ENCODE results near the gene CAPZB. TPM values are rescaled to one million over a fixed set of nuclear protein-coding genes. Genes with fewer than 3 reads are reported as not detected.

The CAPZB gene
- total RNA-seq, 1 donor from 2014 or later: 189 TPM

DNA sequence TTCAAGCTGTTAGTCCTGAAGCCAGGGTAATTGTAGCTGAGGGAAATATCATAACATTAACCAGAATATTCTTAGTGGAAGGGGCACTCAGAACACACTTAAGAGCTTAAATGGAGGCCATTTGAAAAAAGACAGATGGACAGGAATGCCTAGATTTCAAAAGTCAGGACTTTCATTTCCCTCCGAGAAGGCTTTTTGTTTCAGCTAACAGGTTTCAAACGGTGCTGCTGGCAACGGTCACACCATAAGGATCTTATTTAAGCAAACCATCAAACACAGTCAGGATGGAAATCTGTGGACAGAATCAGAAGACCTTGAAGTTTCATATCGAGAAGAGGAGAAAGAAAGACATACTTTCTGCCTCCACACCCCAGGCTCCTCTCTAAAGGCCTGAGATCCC is 103.1 kb downstream of the CAPZB start:
- H3K27ac Mint-ChIP-seq: no peak overlapping the region
- peaks cover 8% of the 10 kb centered on the region for H3K4me1 Mint-ChIP-seq (ENCODE audit: low read depth)
- H3K27me3 Mint-ChIP-seq: no peaks in the 10 kb centered on the region
- no peak for DNase-seq (ENCODE audit: low spot score, unreplicated experiment)
- H3K36me3 Mint-ChIP-seq (ENCODE audit: insufficient read depth): peaks cover 18% of the 10 kb centered on the region
- H3K4me3 Mint-ChIP-seq (ENCODE audit: low read depth): no peak overlapping the region
- TF ChIP-seq, protein P1, sequence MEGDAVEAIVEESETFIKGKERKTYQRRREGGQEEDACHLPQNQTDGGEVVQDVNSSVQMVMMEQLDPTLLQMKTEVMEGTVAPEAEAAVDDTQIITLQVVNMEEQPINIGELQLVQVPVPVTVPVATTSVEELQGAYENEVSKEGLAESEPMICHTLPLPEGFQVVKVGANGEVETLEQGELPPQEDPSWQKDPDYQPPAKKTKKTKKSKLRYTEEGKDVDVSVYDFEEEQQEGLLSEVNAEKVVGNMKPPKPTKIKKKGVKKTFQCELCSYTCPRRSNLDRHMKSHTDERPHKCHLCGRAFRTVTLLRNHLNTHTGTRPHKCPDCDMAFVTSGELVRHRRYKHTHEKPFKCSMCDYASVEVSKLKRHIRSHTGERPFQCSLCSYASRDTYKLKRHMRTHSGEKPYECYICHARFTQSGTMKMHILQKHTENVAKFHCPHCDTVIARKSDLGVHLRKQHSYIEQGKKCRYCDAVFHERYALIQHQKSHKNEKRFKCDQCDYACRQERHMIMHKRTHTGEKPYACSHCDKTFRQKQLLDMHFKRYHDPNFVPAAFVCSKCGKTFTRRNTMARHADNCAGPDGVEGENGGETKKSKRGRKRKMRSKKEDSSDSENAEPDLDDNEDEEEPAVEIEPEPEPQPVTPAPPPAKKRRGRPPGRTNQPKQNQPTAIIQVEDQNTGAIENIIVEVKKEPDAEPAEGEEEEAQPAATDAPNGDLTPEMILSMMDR (IDR thresholded peaks at IDR 0.05; ENCODE audit: unreplicated experiment): no peak
- H3K9me3 Mint-ChIP-seq (ENCODE audit: low read depth): no peaks in the 10 kb centered on the region

DNA sequence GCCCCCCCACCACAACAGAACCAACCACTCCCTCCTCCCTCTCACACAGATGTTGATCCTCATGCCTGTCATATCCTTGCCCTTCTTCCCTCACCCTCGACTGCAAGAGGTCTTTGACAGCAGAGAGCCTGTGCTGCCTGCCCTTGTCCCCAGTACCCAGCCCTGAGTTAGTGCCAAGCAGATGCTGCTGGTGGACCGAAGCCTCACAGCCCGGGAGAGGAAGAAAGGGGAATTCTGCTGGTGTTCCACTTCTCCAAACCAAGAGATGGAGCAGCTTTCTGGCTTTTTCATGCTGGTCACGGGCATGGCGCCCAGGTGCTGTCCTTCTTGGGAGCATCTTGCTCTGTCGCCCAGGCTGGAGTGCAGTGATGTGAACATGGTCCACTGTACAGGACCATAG is 104.1 kb downstream of the CAPZB start:
- H3K4me1 Mint-ChIP-seq (ENCODE audit: low read depth): peaks cover 7% of the 10 kb centered on the region
- TF ChIP-seq, protein P1 (IDR thresholded peaks at IDR 0.05; ENCODE audit: unreplicated experiment): no peak
- peaks cover 22% of the 10 kb centered on the region for H3K36me3 Mint-ChIP-seq (ENCODE audit: insufficient read depth)

DNA sequence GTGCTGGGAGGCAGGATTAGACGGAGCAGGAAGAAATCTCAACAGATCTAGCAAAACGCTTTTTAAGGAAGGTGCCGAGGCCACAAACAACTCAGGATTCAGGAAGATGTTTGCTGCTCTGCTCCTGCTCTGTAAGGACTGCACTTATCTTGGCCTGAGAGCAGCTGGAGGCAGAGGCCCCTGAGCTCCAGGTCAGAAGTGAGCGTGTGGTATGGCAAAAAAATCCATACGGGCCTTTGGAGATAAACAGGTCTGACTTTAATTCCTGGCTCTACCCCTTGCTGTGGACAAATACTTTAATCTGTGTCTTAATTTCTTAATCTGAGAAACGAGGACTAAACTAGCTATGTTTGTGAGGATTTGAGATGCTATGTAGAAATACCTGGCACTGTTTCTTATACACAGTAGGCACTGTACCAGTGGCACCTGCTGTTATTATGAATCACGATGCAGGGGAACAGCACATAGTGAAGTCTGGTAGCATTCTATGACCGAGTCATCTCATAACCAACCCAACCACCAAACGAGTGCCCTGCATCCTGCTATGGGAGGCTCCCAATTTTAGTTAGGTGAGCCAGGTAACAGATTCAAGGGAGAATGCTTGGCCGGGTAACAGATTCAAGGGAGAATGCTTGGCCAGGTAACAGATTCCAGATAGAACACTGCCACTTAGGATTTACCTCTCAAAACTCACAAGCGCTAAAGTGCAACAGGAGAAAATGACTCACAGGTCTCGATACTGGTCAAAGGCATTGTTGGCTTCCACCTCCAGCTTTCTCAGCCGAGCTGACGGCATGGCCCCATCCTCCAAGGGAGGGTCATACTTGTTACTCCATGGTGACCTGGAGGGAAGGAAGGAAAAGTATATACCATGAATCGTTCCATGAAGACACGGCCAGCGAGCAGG is 107.3 kb downstream of the CAPZB start:
- Mint-ChIP-seq H3K36me3 (ENCODE audit: insufficient read depth) (peaks cover 18% of the 10 kb centered on the region), H3K4me1 (ENCODE audit: low read depth) (no peaks in the 10 kb centered on the region), H3K4me3 (ENCODE audit: low read depth) (no peak overlapping the region), H3K27ac (no peak overlapping the region), H3K27me3 (no peaks in the 10 kb centered on the region), H3K9me3 (ENCODE audit: low read depth) (no peaks in the 10 kb centered on the region)
- no peak for DNase-seq (ENCODE audit: low spot score, unreplicated experiment)
- TF ChIP-seq, protein P1 (IDR thresholded peaks at IDR 0.05; ENCODE audit: unreplicated experiment): no peak

More for the DNA sequence above, 104.1 kb downstream of the CAPZB start:
- Mint-ChIP-seq H3K4me3 (ENCODE audit: low read depth) (no peak overlapping the region), H3K9me3 (ENCODE audit: low read depth) (no peaks in the 10 kb centered on the region), H3K27me3 (no peaks in the 10 kb centered on the region), H3K27ac (no peak overlapping the region)
- no peak for DNase-seq (ENCODE audit: low spot score, unreplicated experiment)

GRCh38 chr1:19376428-19377372 is 108.6 kb downstream of the CAPZB start:
- Mint-ChIP-seq H3K36me3 (ENCODE audit: insufficient read depth) (peaks cover 20% of the 10 kb centered on the region), H3K4me3 (ENCODE audit: low read depth) (no peak overlapping the region), H3K4me1 (ENCODE audit: low read depth) (no peaks in the 10 kb centered on the region), H3K9me3 (ENCODE audit: low read depth) (no peaks in the 10 kb centered on the region), H3K27me3 (no peaks in the 10 kb centered on the region), H3K27ac (no peak overlapping the region)
- DNase-seq (ENCODE audit: low spot score, unreplicated experiment): no peak
- TF ChIP-seq, protein P1 (IDR thresholded peaks at IDR 0.05; ENCODE audit: unreplicated experiment): no peak

Data from progenitor cell of endocrine pancreas (in vitro differentiated cells).